ENCODE measurements around the gene ADAMTS13.
"Not testable (repeated sequence)": the region's sequence is repeated elsewhere in the genome, so short reads cannot be mapped to it uniquely, and the experiment has no call there.

ADAMTS13 gene

GRCh38 chr9:133390713-133391112, 31.5 kb upstream of the ADAMTS13 start:
- no peaks in the 10 kb centered on the region for H3K79me2 ChIP-seq (ENCODE audit: insufficient read depth, low read depth)
- H3K36me3 ChIP-seq (ENCODE audit: insufficient read depth), result no peaks in the 10 kb centered on the region
- no peak overlapping the region for H2AFZ ChIP-seq (ENCODE audit: low read depth)
- no peak overlapping the region for H3K4me2 ChIP-seq
- no peak overlapping the region for H3K9ac ChIP-seq
- no peak for TF ChIP-seq CTCF (conservative IDR thresholded peaks at IDR 0.05; ENCODE audit: low read depth, low read length)
- no peaks in the 10 kb centered on the region for H3K4me1 ChIP-seq (ENCODE audit: low read depth, poor library complexity, severe bottlenecking)
- H4K20me1 ChIP-seq (ENCODE audit: insufficient read depth), result no peaks in the 10 kb centered on the region
- H3K27ac ChIP-seq, result no peak overlapping the region
- peaks cover 55% of the 10 kb centered on the region for H3K27me3 ChIP-seq (ENCODE audit: insufficient read depth, low read depth)
- H3K4me3 ChIP-seq (IDR thresholded peaks at IDR 0.05; ENCODE audit: insufficient read depth, low read depth, low read length), result no peak overlapping the region

- H3K4me3 ChIP-seq (IDR thresholded peaks at IDR 0.05; ENCODE audit: insufficient read depth, low read depth, low read length); H3K36me3 ChIP-seq (ENCODE audit: insufficient read depth); H3K4me2 ChIP-seq; H2AFZ ChIP-seq (ENCODE audit: low read depth); H3K4me1 ChIP-seq (ENCODE audit: low read depth, poor library complexity, severe bottlenecking); H3K27ac ChIP-seq; H4K20me1 ChIP-seq (ENCODE audit: insufficient read depth); H3K79me2 ChIP-seq (ENCODE audit: insufficient read depth, low read depth); H3K9ac ChIP-seq: not testable (repeated sequence)
- peaks cover 57% of the 10 kb centered on the region for H3K27me3 ChIP-seq (ENCODE audit: insufficient read depth, low read depth)
Observed at GRCh38 chr9:133391449-133391848, 30.7 kb upstream of the ADAMTS13 start.

- H3K27ac ChIP-seq; H4K20me1 ChIP-seq (ENCODE audit: insufficient read depth); H3K4me2 ChIP-seq; H3K4me3 ChIP-seq (IDR thresholded peaks at IDR 0.05; ENCODE audit: insufficient read depth, low read depth, low read length); H3K9ac ChIP-seq; H3K79me2 ChIP-seq (ENCODE audit: insufficient read depth, low read depth); H3K36me3 ChIP-seq (ENCODE audit: insufficient read depth); H2AFZ ChIP-seq (ENCODE audit: low read depth); H3K4me1 ChIP-seq (ENCODE audit: low read depth, poor library complexity, severe bottlenecking): not testable (repeated sequence)
- H3K27me3 ChIP-seq (ENCODE audit: insufficient read depth, low read depth), result peaks cover 57% of the 10 kb centered on the region
Observed at GRCh38 chr9:133392308-133392707, 29.9 kb upstream of the ADAMTS13 start.

GRCh38 chr9:133393399-133393798, 28.8 kb upstream of the ADAMTS13 start:
- no peak overlapping the region for H3K27ac ChIP-seq
- no peak for TF ChIP-seq CTCF (conservative IDR thresholded peaks at IDR 0.05; ENCODE audit: low read depth, low read length)
- H3K4me1 ChIP-seq (ENCODE audit: low read depth, poor library complexity, severe bottlenecking), result no peaks in the 10 kb centered on the region
- no peak overlapping the region for H2AFZ ChIP-seq (ENCODE audit: low read depth)
- H3K79me2 ChIP-seq (ENCODE audit: insufficient read depth, low read depth), result no peaks in the 10 kb centered on the region
- no peak overlapping the region for H3K9ac ChIP-seq
- no peaks in the 10 kb centered on the region for H3K36me3 ChIP-seq (ENCODE audit: insufficient read depth)
- H3K27me3 ChIP-seq (ENCODE audit: insufficient read depth, low read depth), result peaks cover 66% of the 10 kb centered on the region
- no peak overlapping the region for H3K4me3 ChIP-seq (IDR thresholded peaks at IDR 0.05; ENCODE audit: insufficient read depth, low read depth, low read length)
- no peaks in the 10 kb centered on the region for H4K20me1 ChIP-seq (ENCODE audit: insufficient read depth)
- no peak overlapping the region for H3K4me2 ChIP-seq

GRCh38 chr9:133394687-133395271, 27.4 kb upstream of the ADAMTS13 start:
- Histone ChIP-seq H3K9ac (no peak overlapping the region), H3K4me1 (ENCODE audit: low read depth, poor library complexity, severe bottlenecking) (no peaks in the 10 kb centered on the region), H3K4me2 (no peak overlapping the region), H3K4me3 (IDR thresholded peaks at IDR 0.05; ENCODE audit: insufficient read depth, low read depth, low read length) (no peak overlapping the region), H3K27me3 (ENCODE audit: insufficient read depth, low read depth) (peaks cover 55% of the 10 kb centered on the region), H4K20me1 (ENCODE audit: insufficient read depth) (no peaks in the 10 kb centered on the region), H3K27ac (no peak overlapping the region), H2AFZ (ENCODE audit: low read depth) (no peak overlapping the region), H3K36me3 (ENCODE audit: insufficient read depth) (no peaks in the 10 kb centered on the region), H3K79me2 (ENCODE audit: insufficient read depth, low read depth) (no peaks in the 10 kb centered on the region)
- TF ChIP-seq CTCF (conservative IDR thresholded peaks at IDR 0.05; ENCODE audit: low read depth, low read length), result no peak
